GM12891 (cell line): ENCODE data around the gene BST2. TPM values are rescaled to one million over a fixed set of nuclear protein-coding genes. Genes with fewer than 3 reads are reported as not detected.

Experiments used
- DNase-seq: peaks from one replicate; pipeline ENCODE4 v3.0.0; 2011; ENCODE audit warnings: low spot score; ENCODE audit not compliant: insufficient read length
- FAIRE-seq: peaks from 2 replicates; lab custom pipeline; 2011; peaks lifted over from hg19 to GRCh38; lab: Jason Lieb, UNC
- PAX5 ChIP-seq: IDR thresholded peaks from 2 replicates; pipeline ENCODE4 v1.6.1; 2011; ENCODE audit warnings: low read length, moderate library complexity, mild to moderate bottlenecking; ENCODE audit not compliant: insufficient read depth, severe bottlenecking
- POLR2A ChIP-seq: IDR thresholded peaks from 2 replicates; pipeline ENCODE4 v1.6.1; 2011; ENCODE audit warnings: low read depth, low read length, control low read depth
- POLR2AphosphoS5 ChIP-seq: IDR thresholded peaks from 2 replicates; pipeline ENCODE4 v1.6.1; 2011; ENCODE audit warnings: low read depth, low read length, control low read depth
- POU2F2 ChIP-seq: IDR thresholded peaks from 2 replicates; pipeline ENCODE4 v1.6.1; 2011; ENCODE audit warnings: low read depth, mild to moderate bottlenecking, control low read depth, low read length, moderate library complexity
- SPI1 ChIP-seq: IDR thresholded peaks from 2 replicates; pipeline ENCODE4 v1.6.1; 2011; ENCODE audit warnings: low read depth, low read length, control low read depth
- TAF1 ChIP-seq: IDR thresholded peaks from 2 replicates; pipeline ENCODE4 v1.6.1; 2011; ENCODE audit warnings: low read depth, low read length, control low read depth
- polyA plus RNA-seq: library from polyadenylated mRNA; unstranded; fragments of >200 nt; gene quantifications from one replicate; pipeline ENCODE4 v1.2.1, GENCODE V29; 2012; ENCODE audit warnings: low read depth, missing spikeins, inconsistent platforms; ENCODE audit not compliant: missing spikeins

BST2 gene, protein sequence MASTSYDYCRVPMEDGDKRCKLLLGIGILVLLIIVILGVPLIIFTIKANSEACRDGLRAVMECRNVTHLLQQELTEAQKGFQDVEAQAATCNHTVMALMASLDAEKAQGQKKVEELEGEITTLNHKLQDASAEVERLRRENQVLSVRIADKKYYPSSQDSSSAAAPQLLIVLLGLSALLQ
- polyA plus RNA-seq: 356 TPM

GRCh38 chr19:17405250-17406045 lies at the start of gene BST2:
Gene BST2, minus strand, starts transcription at chr19:17405630. Its CDS starts 55 bp downstream, at chr19:17405575.
- TF ChIP-seq SPI1: peak; percentile 38; the same call in 1 of the 2 replicates
- 0 out of 2 replicates have a peak, but pooled peaks have one; percentile 57 for TF ChIP-seq POU2F2
- TF ChIP-seq POLR2A: peak; percentile 78; the same call in 1 of the 2 replicates
- no peak for TF ChIP-seq PAX5
- peak; percentile 52 for TF ChIP-seq TAF1
- TF ChIP-seq POLR2AphosphoS5: peak; percentile 88
- FAIRE-seq (peak; percentile 84), DNase-seq (peak; percentile 84)

- no peak for TF ChIP-seq POU2F2
- no peak for TF ChIP-seq SPI1
- TF ChIP-seq POLR2AphosphoS5: no peak
- TF ChIP-seq PAX5: no peak
- no peak for TF ChIP-seq POLR2A
- no peak for TF ChIP-seq TAF1
- DNase-seq: no peak
- FAIRE-seq: no peak
Measured at GRCh38 chr19:17454576-17455071, 49.2 kb upstream of the BST2 start.

GRCh38 chr19:17451820-17452219 lies 46.4 kb upstream of the BST2 start:
- FAIRE-seq (no peak), DNase-seq (no peak)
- no peak for TF ChIP-seq TAF1

DNA sequence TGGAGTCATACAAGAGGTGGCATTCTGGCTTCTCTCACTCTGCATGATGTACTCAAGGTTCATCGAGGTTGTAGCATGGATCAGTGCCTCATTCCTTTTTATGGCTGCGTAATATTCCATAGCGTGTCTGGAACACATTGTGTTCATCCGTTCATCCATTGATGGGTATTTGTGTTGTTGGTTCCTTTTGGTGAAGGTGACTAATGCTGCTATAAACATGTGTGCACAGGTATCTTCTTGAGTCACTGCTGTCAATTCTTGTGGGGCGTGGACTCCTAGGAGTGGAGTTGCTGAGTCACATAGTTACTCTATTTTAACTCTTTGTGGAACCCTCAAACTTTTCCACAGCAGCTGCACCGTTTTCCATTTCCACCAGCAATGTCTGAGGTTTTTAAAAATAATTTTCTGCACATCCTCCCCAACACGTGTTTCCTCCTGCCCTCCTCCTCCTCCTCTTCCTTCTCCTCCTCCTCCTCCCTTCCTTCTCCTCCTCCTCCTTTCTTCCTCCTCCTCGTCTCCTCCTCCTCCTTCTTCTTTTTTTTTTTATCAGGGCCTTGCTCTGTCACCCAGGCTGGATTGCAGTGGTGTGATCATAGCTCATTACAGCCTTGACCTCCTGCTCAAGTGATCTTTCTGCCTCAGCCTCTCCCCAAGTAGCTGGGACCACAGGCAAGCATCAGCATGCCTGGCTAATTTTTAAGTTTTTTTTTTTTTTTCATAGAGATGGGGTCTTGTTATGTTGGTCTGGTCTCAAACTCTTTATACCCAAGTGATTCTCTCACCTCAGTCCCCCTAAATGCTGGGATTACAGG lies 45.0 kb upstream of the BST2 start:
- DNase-seq (no peak), FAIRE-seq (peak; percentile 95)
- TF ChIP-seq TAF1 (no peak), POLR2AphosphoS5 (no peak), SPI1 (no peak), POU2F2 (no peak), PAX5 (no peak), POLR2A (no peak)

GRCh38 chr19:17448131-17448967 lies 42.9 kb upstream of the BST2 start, which contains the start of gene TMEM221:
Gene TMEM221, minus strand, starts transcription at chr19:17448668. Its CDS starts 206 bp downstream, at chr19:17448462.
- no peak for TF ChIP-seq POU2F2
- TF ChIP-seq SPI1: no peak
- no peak for TF ChIP-seq TAF1
- no peak for TF ChIP-seq POLR2AphosphoS5
- TF ChIP-seq PAX5: no peak
- TF ChIP-seq POLR2A: no peak
- no peak for FAIRE-seq
- DNase-seq: peak; percentile 47

DNA sequence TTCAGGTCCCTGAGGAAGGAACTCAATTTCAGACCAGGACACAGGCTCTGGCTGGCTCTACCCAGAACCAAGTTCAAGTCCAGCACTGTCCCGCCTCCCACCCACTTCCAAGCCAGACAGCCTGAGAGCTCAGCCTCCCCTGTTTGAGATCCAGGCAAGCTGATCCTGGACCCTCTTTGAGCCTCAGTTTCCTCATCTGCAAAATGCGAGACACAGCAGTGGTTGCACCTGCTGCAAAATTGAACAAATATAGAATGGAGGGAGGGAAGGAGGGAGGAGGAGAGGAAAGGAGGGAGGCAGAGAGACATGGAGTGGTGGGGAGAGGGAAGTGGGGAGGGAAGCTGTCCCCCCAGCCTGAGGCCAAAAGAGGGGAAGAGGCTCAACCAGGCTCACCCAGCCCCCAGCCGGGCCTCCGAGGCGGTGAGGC lies 42.3 kb upstream of the BST2 start:
- DNase-seq: no peak
- TF ChIP-seq TAF1 (no peak), PAX5 (no peak), POLR2A (no peak), SPI1 (no peak), POU2F2 (no peak), POLR2AphosphoS5 (no peak)
- no peak for FAIRE-seq

DNA sequence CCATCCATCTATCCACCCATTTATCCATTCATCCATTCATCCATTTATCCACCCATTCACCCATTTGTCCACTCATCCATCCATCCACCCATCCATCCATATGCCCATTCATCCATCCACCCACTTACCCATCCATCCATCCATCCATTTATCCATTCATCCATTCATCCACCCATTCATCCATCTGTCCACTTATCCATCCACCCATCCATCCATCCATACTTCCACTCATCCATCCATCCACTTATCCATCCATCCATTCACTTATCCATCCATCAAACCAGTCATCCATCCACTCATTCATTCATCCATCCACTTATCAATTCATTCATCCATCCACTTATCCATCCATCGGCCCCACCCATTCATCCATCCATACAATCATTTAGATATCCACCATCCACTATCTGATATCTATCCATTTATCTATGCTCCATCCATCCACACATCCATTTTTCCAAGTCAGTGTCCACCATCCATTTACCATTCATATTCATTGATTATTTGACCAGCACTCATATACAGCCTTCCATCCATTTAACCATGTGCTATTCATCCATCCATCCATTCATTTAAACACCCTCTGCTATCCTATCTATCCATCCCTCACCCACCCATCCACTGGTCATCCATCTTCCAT lies 40.2 kb upstream of the BST2 start:
- no peak for DNase-seq
- FAIRE-seq: no peak
- TF ChIP-seq POLR2AphosphoS5: no peak
- no peak for TF ChIP-seq SPI1
- no peak for TF ChIP-seq POU2F2
- no peak for TF ChIP-seq POLR2A
- no peak for TF ChIP-seq TAF1
- TF ChIP-seq PAX5: no peak

DNA sequence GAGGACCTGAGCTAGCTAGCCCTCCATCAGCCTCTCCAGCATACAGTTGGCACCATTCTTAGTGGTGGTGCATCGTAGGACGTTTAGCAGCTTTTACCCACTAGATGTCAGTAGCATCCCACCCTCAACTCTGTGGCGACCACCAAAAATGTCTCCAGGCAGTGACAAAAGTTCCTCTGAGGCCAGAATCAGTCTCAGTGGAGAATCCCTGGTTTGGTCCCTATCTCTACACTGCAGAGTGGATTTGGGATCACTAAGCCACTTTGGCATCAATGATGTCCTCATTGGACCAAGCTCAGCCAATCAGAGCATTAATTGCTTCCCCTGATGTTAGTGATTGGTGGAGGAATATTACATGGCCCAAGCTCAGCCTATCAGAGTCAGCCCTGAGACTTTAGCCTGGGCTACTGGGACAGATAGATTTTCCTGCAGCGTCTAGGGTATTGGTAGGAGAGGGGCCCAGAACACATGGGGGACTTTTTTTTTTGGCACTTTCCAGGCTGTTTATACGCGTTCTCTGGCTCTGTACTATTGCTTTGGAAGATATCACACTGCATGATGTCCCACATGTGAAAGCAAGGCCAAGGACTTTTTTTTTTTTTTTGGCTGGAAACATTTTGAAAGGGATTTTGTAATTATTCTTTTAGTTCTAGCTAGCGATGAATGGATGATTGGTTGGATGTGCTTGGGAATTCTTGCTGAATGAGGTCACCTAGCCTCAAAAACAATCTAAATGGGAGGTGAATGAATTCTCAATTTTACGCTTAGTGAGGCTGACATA lies 36.0 kb upstream of the BST2 start:
- FAIRE-seq: peak; percentile 85
- no peak for DNase-seq

More for the DNA sequence above, 36.0 kb upstream of the BST2 start:
- TF ChIP-seq PAX5 (no peak), POLR2A (no peak), SPI1 (no peak), TAF1 (no peak), POLR2AphosphoS5 (no peak), POU2F2 (no peak)
